H1 (cell line): Measurements from ENCODE around the gene PRPF18. TPM values are rescaled to one million over a fixed set of nuclear protein-coding genes. Genes with fewer than 3 reads are reported as not detected.

Experiments
- CTCF ChIA-PET: fragments of 300-600 bp; sonication (Branson Sonifier 250); formaldehyde crosslinking; loops from one replicate; lab custom pipeline; 2021; ENCODE audit not compliant: partially characterized antibody; lab: Charles Lee
- POLR2A ChIA-PET: fragments of 300-600 bp; sonication (Branson Sonifier 250); formaldehyde crosslinking; loops from one replicate; lab custom pipeline; 2021; ENCODE audit warnings: inconsistent platforms; ENCODE audit not compliant: partially characterized antibody; lab: Charles Lee
- DNase-seq, 2 experiments: peaks; one replicate each; pipeline versions ENCODE4 v3.0.0 to v3.0.0-alpha.2; 2010 to 2022; ENCODE audit warnings: low spot score in 2 of 2, low read depth in 1 of 2, mixed read lengths in 1 of 2
- FAIRE-seq: peaks from 2 replicates; lab custom pipeline; 2011; peaks lifted over from hg19 to GRCh38; lab: Jason Lieb, UNC
- H2AFZ ChIP-seq: 2 replicates; pipeline ENCODE4 v1.8.1; 2012; ENCODE audit warnings: low read length, inconsistent platforms
- H2AK5ac ChIP-seq: 2 replicates; pipeline ENCODE4 v1.6.1; 2013; ENCODE audit warnings: low read depth, low read length
- H2BK120ac ChIP-seq: replicated peaks from 2 replicates; pipeline ENCODE3; 2013; ENCODE audit warnings: low read depth, low read length, inconsistent platforms
- H2BK12ac ChIP-seq: 2 replicates; pipeline ENCODE4 v1.6.1; 2013; ENCODE audit warnings: low read depth, low read length
- H2BK15ac ChIP-seq: 2 replicates; pipeline ENCODE4 v1.6.1; 2013; ENCODE audit warnings: low read length
- H2BK20ac ChIP-seq: 2 replicates; pipeline ENCODE4 v1.6.1; 2013; ENCODE audit warnings: low read length
- H2BK5ac ChIP-seq: 2 replicates; pipeline ENCODE4 v1.6.1; 2013; ENCODE audit warnings: low read depth, low read length
- H3K14ac ChIP-seq: 2 replicates; pipeline ENCODE4 v1.6.1; 2013; ENCODE audit warnings: inconsistent platforms; ENCODE audit not compliant: insufficient read length
- H3K18ac ChIP-seq: 2 replicates; pipeline ENCODE4 v1.6.1; 2013; ENCODE audit warnings: low read length; ENCODE audit errors: extremely low read depth
- H3K23ac ChIP-seq: 2 replicates; pipeline ENCODE4 v1.6.1; 2013; ENCODE audit warnings: inconsistent platforms; ENCODE audit not compliant: insufficient read length
- H3K23me2 ChIP-seq: 2 replicates; pipeline ENCODE4 v1.6.1; 2013; ENCODE audit warnings: low read depth, low read length
- H3K27ac ChIP-seq: 2 replicates; pipeline ENCODE4 v1.6.1; 2011; ENCODE audit warnings: low read depth, low read length, inconsistent platforms
- H3K27me3 ChIP-seq, 4 experiments: replicated peaks in 1 of 4; 1 replicate in 1 of 4; 2 replicates in 3 of 4; pipeline versions ENCODE4 v1.6.1 to v1.8.1; 2011 to 2013; ENCODE audit warnings: low read length in 3 of 4, mild to moderate bottlenecking in 3 of 4, inconsistent platforms in 2 of 4, mixed read lengths in 2 of 4, moderate library complexity in 1 of 4; ENCODE audit not compliant: control insufficient read depth in 3 of 4, insufficient read depth in 3 of 4; ENCODE audit errors: extremely low read depth in 1 of 4
- H3K36me3 ChIP-seq, 4 experiments: 2 replicates each; pipeline versions ENCODE4 v1.6.1 to v1.8.1; 2011 to 2013; ENCODE audit warnings: mild to moderate bottlenecking in 4 of 4, low read length in 3 of 4, moderate library complexity in 2 of 4, control low read depth in 1 of 4, inconsistent platforms in 1 of 4; ENCODE audit not compliant: insufficient read depth in 4 of 4, control insufficient read depth in 2 of 4
- H3K4ac ChIP-seq: replicated peaks from 2 replicates; pipeline ENCODE3; 2013; ENCODE audit warnings: low read length, low read depth, mixed read lengths, inconsistent platforms; ENCODE audit not compliant: insufficient read length
- H3K4me1 ChIP-seq, 4 experiments: replicated peaks in 1 of 4; 1 replicate in 1 of 4; 2 replicates in 3 of 4; pipeline versions ENCODE4 v1.6.1 to v1.8.1; 2011 to 2013; ENCODE audit warnings: low read length in 3 of 4, inconsistent platforms in 2 of 4, mixed read lengths in 1 of 4; ENCODE audit not compliant: insufficient read depth in 4 of 4, control insufficient read depth in 3 of 4
- H3K4me2 ChIP-seq, 2 experiments: 2 replicates each; pipeline versions ENCODE4 v1.6.1 to v1.8.1; 2011 to 2013; ENCODE audit warnings: low read depth in 2 of 2, low read length in 2 of 2, control low read depth in 1 of 2, inconsistent platforms in 1 of 2, mild to moderate bottlenecking in 1 of 2; ENCODE audit not compliant: insufficient read depth in 1 of 2
- H3K4me3 ChIP-seq, 4 experiments: fragments of 200-600, 300-600 bp in 1 of 4; sonication (generic), shearing (Covaris generic), sonication (Bioruptor Twin) in 1 of 4; 2 replicates each; pipeline versions ENCODE4 v1.5.1 to v1.8.1; 2011 to 2016; ENCODE audit warnings: low read length in 4 of 4, low read depth in 3 of 4, control low read depth in 2 of 4, inconsistent platforms in 2 of 4, mild to moderate bottlenecking in 2 of 4, mixed read lengths in 1 of 4, moderate library complexity in 1 of 4; ENCODE audit not compliant: insufficient read depth in 2 of 4; ENCODE audit errors: extremely low read depth in 1 of 4
- H3K56ac ChIP-seq: replicated peaks from 2 replicates; pipeline ENCODE3; 2013; ENCODE audit warnings: low read depth, mild to moderate bottlenecking, mixed read lengths, low read length, inconsistent platforms; ENCODE audit not compliant: insufficient read length
- H3K79me1 ChIP-seq: 2 replicates; pipeline ENCODE4 v1.6.1; 2013; ENCODE audit warnings: low read depth, low read length, control low read depth
- H3K79me2 ChIP-seq, 2 experiments: 2 replicates each; pipeline versions ENCODE4 v1.6.1 to v1.8.1; 2012 to 2013; ENCODE audit warnings: low read length in 2 of 2, mild to moderate bottlenecking in 2 of 2, inconsistent platforms in 1 of 2; ENCODE audit not compliant: insufficient read depth in 2 of 2, control insufficient read depth in 1 of 2
- H3K9ac ChIP-seq, 4 experiments: replicated peaks in 1 of 4; 1 replicate in 1 of 4; 2 replicates in 3 of 4; pipeline versions ENCODE4 v1.6.1 to v1.8.1; 2011 to 2013; ENCODE audit warnings: low read depth in 3 of 4, low read length in 3 of 4, control low read depth in 2 of 4, mild to moderate bottlenecking in 2 of 4, moderate library complexity in 2 of 4, inconsistent platforms in 1 of 4; ENCODE audit errors: extremely low read depth in 1 of 4
- H3K9me3 ChIP-seq, 2 experiments: 2 replicates each; pipeline versions ENCODE4 v1.6.1 to v1.8.1; 2012 to 2013; ENCODE audit warnings: mild to moderate bottlenecking in 2 of 2, moderate library complexity in 2 of 2, control low read depth in 1 of 2, inconsistent platforms in 1 of 2, low read depth in 1 of 2, low read length in 1 of 2, mixed read lengths in 1 of 2; ENCODE audit not compliant: insufficient read depth in 2 of 2
- H4K20me1 ChIP-seq, 2 experiments: replicated peaks in 1 of 2; 2 replicates each; pipeline versions ENCODE3 to v1.8.1; 2011 to 2013; ENCODE audit warnings: inconsistent platforms in 2 of 2, low read length in 2 of 2, mild to moderate bottlenecking in 1 of 2; ENCODE audit not compliant: insufficient read depth in 2 of 2, control insufficient read depth in 1 of 2
- H4K5ac ChIP-seq: 2 replicates; pipeline ENCODE4 v1.6.1; 2013; ENCODE audit warnings: low read length, low read depth, mixed read lengths, inconsistent platforms; ENCODE audit not compliant: insufficient read length
- H4K8ac ChIP-seq: 2 replicates; pipeline ENCODE4 v1.8.0; 2013; ENCODE audit warnings: mild to moderate bottlenecking, moderate library complexity, low read length, inconsistent platforms; ENCODE audit not compliant: insufficient read depth; ENCODE audit errors: extremely low read depth
- H4K91ac ChIP-seq: replicated peaks from 2 replicates; pipeline ENCODE3; 2013; ENCODE audit warnings: low read length, mixed read lengths, inconsistent platforms; ENCODE audit not compliant: insufficient read length
- WGBS, 2 experiments: shearing (Covaris generic) in 1 of 2; methylation state at CpG; one replicate each; pipeline versions ENCODE4 v1.1.6 to v1.1.7; 2013 to 2015; ENCODE audit warnings: low lambda C conversion rate in 2 of 2, mixed read lengths in 2 of 2, inconsistent platforms in 1 of 2, low coverage in 1 of 2, missing lambda C conversion rate in 1 of 2; ENCODE audit not compliant: insufficient replicate concordance in 2 of 2, insufficient coverage in 1 of 2, insufficient read length in 1 of 2; ENCODE audit errors: extremely low coverage in 1 of 2, missing lambda C conversion rate in 1 of 2; 5-methylcytosine and 5-hydroxymethylcytosine counted together
- polyA plus RNA-seq, 7 experiments: library from polyadenylated mRNA; depleted of rRNA in 3 of 7; stranded (reverse) in 5 of 7; unstranded in 2 of 7; fragments of >200 nt in 5 of 7; fragments of 200-250 nt in 2 of 7; gene quantifications; 1 replicate in 5 of 7; 2 replicates in 1 of 7; 4 replicates in 1 of 7; pipeline versions ENCODE4 v1.2.1 to v1.2.3, GENCODE V29; 2011 to 2013; ENCODE audit warnings: missing spikeins in 2 of 7, mixed read lengths in 2 of 7
- total RNA-seq: library from RNA; stranded (reverse); fragmentation: NEBNext Ultra II Directional; extraction: Animal tissue kit (Norgen Biotek cat#: 25700); gene quantifications from 2 replicates; pipeline ENCODE4 v1.2.1, GENCODE V29; 2021
- TF ChIP-seq, protein P1 (sequence below): IDR thresholded peaks from 2 replicates; pipeline ENCODE4 v1.6.1; 2011; ENCODE audit warnings: low read depth, mild to moderate bottlenecking, low read length; ENCODE audit not compliant: insufficient read depth
- TF ChIP-seq, protein P2 (sequence below), 3 experiments: IDR thresholded peaks; 1 replicate in 2 of 3; 2 replicates in 1 of 3; pipeline versions ENCODE4 v1.5.1 to v1.6.1; 2011; ENCODE audit warnings: low read length in 3 of 3, mild to moderate bottlenecking in 3 of 3, inconsistent platforms in 2 of 3, low read depth in 1 of 3, moderate library complexity in 1 of 3; ENCODE audit not compliant: insufficient read depth in 1 of 3; ENCODE audit errors: control extremely low read depth in 1 of 3

Gene PRPF18
- total and polyA plus RNA-seq, 2 of the 8 experiments (the other 6 are each of a cell fraction or from before 2014, with no cell fraction given): 3.8 to 12.6 TPM

DNA sequence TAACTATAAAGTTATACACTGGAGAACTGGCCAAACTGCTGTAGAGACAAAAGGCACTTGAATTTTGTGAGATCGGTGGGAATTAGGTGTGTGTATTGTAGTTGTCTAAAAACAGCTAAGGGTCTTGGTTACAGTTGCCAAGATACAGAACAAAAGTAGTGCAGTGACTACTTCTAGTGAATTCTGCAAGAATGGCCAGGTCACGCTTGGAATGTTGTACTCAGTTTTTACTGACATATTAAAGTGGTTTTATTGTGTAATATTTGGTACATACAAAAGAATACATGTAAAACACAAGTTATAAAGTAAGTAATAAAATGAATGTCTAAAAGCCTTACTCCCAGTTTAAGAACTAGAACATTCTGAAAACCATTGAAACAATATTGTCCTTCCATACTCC, 42.4 kb downstream of the PRPF18 start:
- H3K56ac ChIP-seq: no peak overlapping the region
- no peak overlapping the region for H2AK5ac ChIP-seq
- H3K4me3 ChIP-seq: no peak overlapping the region
- no peak overlapping the region for H3K23ac ChIP-seq
- H2BK12ac ChIP-seq: peak overlapping the region; percentile 19; the same call in 1 of the 2 replicates
- H2BK20ac ChIP-seq: no peak overlapping the region
- H3K79me1 ChIP-seq: no peaks in the 10 kb centered on the region; the same call in 1 of the 2 replicates
- FAIRE-seq: no peak
- no peak overlapping the region for H4K8ac ChIP-seq
- H2BK120ac ChIP-seq: no peak overlapping the region
- no peak overlapping the region for H3K4ac ChIP-seq
- H3K9ac ChIP-seq: no peak overlapping the region
- no peak overlapping the region for H2BK5ac ChIP-seq
- no peak overlapping the region for H3K4me2 ChIP-seq
- WGBS, 2 experiments: 92% methylated on average over 2 of the region's 2 CpGs; no CpG with 5 or more reads in 1 of the 2 experiments
- ChIA-PET CTCF (interaction anchor here (1.0 to 2.0 kb wide), 2 partner anchors 16 to 32 kb away, joined by 3 to 8 read pairs; no protein-coding TSS in a partner anchor), POLR2A (interaction anchor here (2.3 kb wide), 1 partner anchor 13 kb away, joined by 8 read pairs; no protein-coding TSS in a partner anchor)
- no peaks in the 10 kb centered on the region for H3K27me3 ChIP-seq
- no peaks in the 10 kb centered on the region for H3K36me3 ChIP-seq
- no peaks in the 10 kb centered on the region for H3K23me2 ChIP-seq
- peaks cover 0 to 9% (median 4%) of the 10 kb centered on the region in 4 experiments; a peak in 4 of 7 replicates for H3K4me1 ChIP-seq
- no peak overlapping the region for H4K5ac ChIP-seq
- H4K20me1 ChIP-seq: no peaks in the 10 kb centered on the region
- H2AFZ ChIP-seq: no peak overlapping the region
- no peak for DNase-seq
- H3K79me2 ChIP-seq: no peaks in the 10 kb centered on the region
- no peak overlapping the region for H2BK15ac ChIP-seq
- H4K91ac ChIP-seq: no peak overlapping the region
- H3K14ac ChIP-seq: no peak overlapping the region
- no peak overlapping the region for H3K18ac ChIP-seq
- TF ChIP-seq, protein P1, sequence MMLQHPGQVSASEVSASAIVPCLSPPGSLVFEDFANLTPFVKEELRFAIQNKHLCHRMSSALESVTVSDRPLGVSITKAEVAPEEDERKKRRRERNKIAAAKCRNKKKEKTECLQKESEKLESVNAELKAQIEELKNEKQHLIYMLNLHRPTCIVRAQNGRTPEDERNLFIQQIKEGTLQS: no peak
- TF ChIP-seq, protein P2, sequence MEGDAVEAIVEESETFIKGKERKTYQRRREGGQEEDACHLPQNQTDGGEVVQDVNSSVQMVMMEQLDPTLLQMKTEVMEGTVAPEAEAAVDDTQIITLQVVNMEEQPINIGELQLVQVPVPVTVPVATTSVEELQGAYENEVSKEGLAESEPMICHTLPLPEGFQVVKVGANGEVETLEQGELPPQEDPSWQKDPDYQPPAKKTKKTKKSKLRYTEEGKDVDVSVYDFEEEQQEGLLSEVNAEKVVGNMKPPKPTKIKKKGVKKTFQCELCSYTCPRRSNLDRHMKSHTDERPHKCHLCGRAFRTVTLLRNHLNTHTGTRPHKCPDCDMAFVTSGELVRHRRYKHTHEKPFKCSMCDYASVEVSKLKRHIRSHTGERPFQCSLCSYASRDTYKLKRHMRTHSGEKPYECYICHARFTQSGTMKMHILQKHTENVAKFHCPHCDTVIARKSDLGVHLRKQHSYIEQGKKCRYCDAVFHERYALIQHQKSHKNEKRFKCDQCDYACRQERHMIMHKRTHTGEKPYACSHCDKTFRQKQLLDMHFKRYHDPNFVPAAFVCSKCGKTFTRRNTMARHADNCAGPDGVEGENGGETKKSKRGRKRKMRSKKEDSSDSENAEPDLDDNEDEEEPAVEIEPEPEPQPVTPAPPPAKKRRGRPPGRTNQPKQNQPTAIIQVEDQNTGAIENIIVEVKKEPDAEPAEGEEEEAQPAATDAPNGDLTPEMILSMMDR (IDR thresholded peaks at IDR 0.05; ENCODE audit: control extremely low read depth in 1 of 3, insufficient read depth in 1 of 3, low read depth in 1 of 3, low read length in 3 of 3): no peak
- no peaks in the 10 kb centered on the region for H3K9me3 ChIP-seq
- no peak overlapping the region for H3K27ac ChIP-seq
